Astrocyte (in vitro differentiated cells and primary cell): ENCODE results near the gene ZCCHC2. TPM values are rescaled to one million over a fixed set of nuclear protein-coding genes. Genes with fewer than 3 reads are reported as not detected.

Experiments used
- DNase-seq: peaks from one replicate; pipeline ENCODE4 v3.0.0-alpha.2; 2010; ENCODE audit warnings: low read depth
- FAIRE-seq: peaks from 2 replicates; lab custom pipeline; 2011; peaks lifted over from hg19 to GRCh38; lab: Jason Lieb, UNC
- H2AFZ ChIP-seq: 2 replicates; pipeline ENCODE4 v1.6.0; 2012; ENCODE audit warnings: low read depth, low read length, inconsistent platforms
- H3K27ac ChIP-seq: 2 replicates; pipeline ENCODE4 v1.5.1; 2011; ENCODE audit warnings: low read depth, low read length, inconsistent platforms
- H3K27me3 ChIP-seq: 2 replicates; pipeline ENCODE4 v1.6.0; 2011; ENCODE audit warnings: low read length, inconsistent platforms; ENCODE audit not compliant: insufficient read depth
- H3K36me3 ChIP-seq: 2 replicates; pipeline ENCODE4 v1.5.1; 2011; ENCODE audit warnings: low read length, inconsistent platforms; ENCODE audit not compliant: insufficient read depth
- H3K4me1 ChIP-seq: 2 replicates; pipeline ENCODE4 v1.5.1; 2011; ENCODE audit warnings: low read length, inconsistent platforms; ENCODE audit not compliant: insufficient read depth
- H3K4me2 ChIP-seq: 2 replicates; pipeline ENCODE4 v1.6.0; 2012; ENCODE audit warnings: low read length, inconsistent platforms
- H3K4me3 ChIP-seq: 2 replicates; pipeline ENCODE4 v1.5.1; 2011; ENCODE audit warnings: low read depth, mild to moderate bottlenecking, low read length, inconsistent platforms; ENCODE audit not compliant: insufficient read depth
- H3K79me2 ChIP-seq: 2 replicates; pipeline ENCODE4 v1.6.0; 2012; ENCODE audit warnings: mild to moderate bottlenecking, low read length, inconsistent platforms; ENCODE audit not compliant: insufficient read depth
- H3K9ac ChIP-seq: 2 replicates; pipeline ENCODE4 v1.6.0; 2012; ENCODE audit warnings: mild to moderate bottlenecking, low read length, inconsistent platforms
- H3K9me3 ChIP-seq: 2 replicates; pipeline ENCODE4 v1.5.1; 2012; ENCODE audit warnings: low read depth, mild to moderate bottlenecking, low read length, inconsistent platforms; ENCODE audit not compliant: insufficient read depth
- H4K20me1 ChIP-seq: 2 replicates; pipeline ENCODE4 v1.6.0; 2012; ENCODE audit warnings: low read length, inconsistent platforms; ENCODE audit not compliant: insufficient read depth
- H3K27ac Mint-ChIP-seq: one replicate; pipeline ENCODE4 v1.8.0; 2021; ENCODE audit warnings: mild to moderate bottlenecking, mixed read lengths; ENCODE audit not compliant: unreplicated experiment
- H3K27me3 Mint-ChIP-seq: one replicate; pipeline ENCODE4 v1.8.0; 2021; ENCODE audit warnings: low read depth, mixed read lengths; ENCODE audit not compliant: unreplicated experiment
- H3K36me3 Mint-ChIP-seq: one replicate; pipeline ENCODE4 v1.8.0; 2021; ENCODE audit warnings: low read depth, mixed read lengths; ENCODE audit not compliant: unreplicated experiment
- H3K4me1 Mint-ChIP-seq: one replicate; pipeline ENCODE4 v1.8.0; 2021; ENCODE audit warnings: low read depth, mixed read lengths; ENCODE audit not compliant: unreplicated experiment
- H3K4me3 Mint-ChIP-seq: one replicate; pipeline ENCODE4 v1.8.0; 2021; ENCODE audit warnings: mild to moderate bottlenecking, moderate library complexity, mixed read lengths; ENCODE audit not compliant: unreplicated experiment
- H3K9me3 Mint-ChIP-seq: one replicate; pipeline ENCODE4 v1.8.0; 2021; ENCODE audit warnings: mild to moderate bottlenecking, mixed read lengths; ENCODE audit not compliant: unreplicated experiment
- CTCF ChIP-seq: IDR thresholded peaks from 2 replicates; pipeline ENCODE4 v1.5.1; 2011; ENCODE audit warnings: low read depth, mild to moderate bottlenecking, inconsistent platforms, low read length, moderate library complexity; ENCODE audit not compliant: insufficient read depth
- EZH2 ChIP-seq: IDR thresholded peaks from 2 replicates; pipeline ENCODE4 v1.6.1; 2012; ENCODE audit warnings: mild to moderate bottlenecking, low read length, inconsistent platforms; ENCODE audit not compliant: insufficient read depth
- total RNA-seq: library from RNA; stranded (reverse); gene quantifications from 2 replicates; pipeline ENCODE4 v1.2.1, GENCODE V29; 2021

The ZCCHC2 gene
- total RNA-seq, 1 donor from 2014 or later, result 14.8 TPM

GRCh38 chr18:62571648-62572047 is 48.8 kb downstream of the ZCCHC2 start:
- Histone ChIP-seq H2AFZ (no peak overlapping the region), H3K27ac (no peak overlapping the region), H3K79me2 (no peaks in the 10 kb centered on the region), H3K27me3 (no peaks in the 10 kb centered on the region), H4K20me1 (no peaks in the 10 kb centered on the region), H3K9me3 (no peaks in the 10 kb centered on the region), H3K36me3 (peaks cover 20% of the 10 kb centered on the region), H3K4me3 (no peak overlapping the region), H3K4me1 (no peaks in the 10 kb centered on the region), H3K4me2 (no peak overlapping the region), H3K9ac (no peak overlapping the region)
- no peak for TF ChIP-seq CTCF
- Mint-ChIP-seq H3K36me3 (peaks cover 32% of the 10 kb centered on the region), H3K9me3 (no peaks in the 10 kb centered on the region), H3K27ac (peak overlapping the region; percentile 86), H3K4me1 (peaks cover 4% of the 10 kb centered on the region), H3K4me3 (no peak overlapping the region), H3K27me3 (no peaks in the 10 kb centered on the region)
- DNase-seq, result no peak
- FAIRE-seq, result no peak

GRCh38 chr18:62572456-62572855 is 49.6 kb downstream of the ZCCHC2 start:
- H3K9me3 Mint-ChIP-seq, result no peaks in the 10 kb centered on the region
- TF ChIP-seq EZH2 (no peak), CTCF (no peak)
- H3K4me1 ChIP-seq, result no peaks in the 10 kb centered on the region
- DNase-seq (no peak), FAIRE-seq (no peak)
- peaks cover 4% of the 10 kb centered on the region for H3K4me1 Mint-ChIP-seq
- peaks cover 29% of the 10 kb centered on the region for H3K36me3 Mint-ChIP-seq
- peak overlapping the region; percentile 86 for H3K27ac Mint-ChIP-seq
- no peak overlapping the region for H3K9ac ChIP-seq
- peaks cover 20% of the 10 kb centered on the region for H3K36me3 ChIP-seq
- no peak overlapping the region for H3K4me3 ChIP-seq
- no peak overlapping the region for H3K27ac ChIP-seq
- H3K4me3 Mint-ChIP-seq, result no peak overlapping the region
- no peaks in the 10 kb centered on the region for H3K79me2 ChIP-seq
- H3K9me3 ChIP-seq, result no peaks in the 10 kb centered on the region
- H3K27me3 ChIP-seq, result no peaks in the 10 kb centered on the region
- H3K27me3 Mint-ChIP-seq, result no peaks in the 10 kb centered on the region
- H3K4me2 ChIP-seq, result no peak overlapping the region
- H4K20me1 ChIP-seq, result no peaks in the 10 kb centered on the region
- H2AFZ ChIP-seq, result no peak overlapping the region

GRCh38 chr18:62574776-62575175 is 52.0 kb downstream of the ZCCHC2 start:
- H4K20me1 ChIP-seq, result no peaks in the 10 kb centered on the region
- H3K79me2 ChIP-seq, result no peaks in the 10 kb centered on the region
- DNase-seq, result no peak
- TF ChIP-seq CTCF, result no peak
- no peak for TF ChIP-seq EZH2
- Mint-ChIP-seq H3K27me3 (no peaks in the 10 kb centered on the region), H3K4me1 (peaks cover 4% of the 10 kb centered on the region), H3K4me3 (no peak overlapping the region), H3K27ac (no peak overlapping the region), H3K36me3 (peaks cover 35% of the 10 kb centered on the region), H3K9me3 (no peaks in the 10 kb centered on the region)
- no peak overlapping the region for H3K27ac ChIP-seq
- no peak overlapping the region for H3K9ac ChIP-seq
- no peak overlapping the region for H3K4me3 ChIP-seq
- H3K4me1 ChIP-seq, result peaks cover 6% of the 10 kb centered on the region
- no peaks in the 10 kb centered on the region for H3K9me3 ChIP-seq
- peaks cover 20% of the 10 kb centered on the region for H3K36me3 ChIP-seq
- H3K27me3 ChIP-seq, result no peaks in the 10 kb centered on the region
- no peak overlapping the region for H2AFZ ChIP-seq
- no peak overlapping the region for H3K4me2 ChIP-seq
- no peak for FAIRE-seq
